Heart left ventricle (tissue), 16 donors: ENCODE measurements around the gene ERBB2. TPM values are rescaled to one million over a fixed set of nuclear protein-coding genes. Genes with fewer than 3 reads are reported as not detected.

Experiments
- ATAC-seq, 4 donors: fragments of 200-7000 bp; cut with Tn5 transposase; one replicate each; pipeline ENCODE4 v1.9.1; 2020 to 2022; ENCODE audit warnings: moderate library complexity in 4 of 4, mild to moderate bottlenecking in 3 of 4, moderate number of reproducible peaks in 1 of 4
- DNase-seq, 5 donors: peaks; one replicate each; pipeline ENCODE4 v3.0.0-alpha.2; 2020
- H3K27ac ChIP-seq, 12 donors: fragments of 200-600 bp; sonication (generic) in 4 of 12; one replicate each; pipeline versions ENCODE4 v1.5.0 to v1.8.0; 2016 to 2022; ENCODE audit warnings: mild to moderate bottlenecking in 2 of 12
- H3K27me3 ChIP-seq, 9 donors: fragments of 200-600 bp; sonication (generic) in 2 of 9; one replicate each; pipeline versions ENCODE4 v1.5.1 to v1.8.0; 2016 to 2022; ENCODE audit warnings: mild to moderate bottlenecking in 3 of 9
- H3K36me3 ChIP-seq, 9 donors: fragments of 200-600 bp; sonication (generic) in 2 of 9; one replicate each; pipeline versions ENCODE4 v1.5.0 to v1.8.0; 2018 to 2022; ENCODE audit warnings: mild to moderate bottlenecking in 2 of 9
- H3K4me1 ChIP-seq, 12 donors: fragments of 200-600 bp; sonication (generic) in 4 of 12; one replicate each; pipeline versions ENCODE4 v1.5.0 to v1.8.0; 2016 to 2022; ENCODE audit warnings: mild to moderate bottlenecking in 3 of 12
- H3K4me3 ChIP-seq, 12 donors: fragments of 200-600 bp; sonication (generic) in 4 of 12; one replicate each; pipeline versions ENCODE4 v1.5.0 to v1.8.0; 2017 to 2022; ENCODE audit warnings: mild to moderate bottlenecking in 9 of 12, moderate library complexity in 4 of 12
- H3K9me3 ChIP-seq, 12 donors: fragments of 200-600 bp; sonication (generic) in 4 of 12; one replicate each; pipeline versions ENCODE4 v1.5.0 to v1.8.0; 2016 to 2022; ENCODE audit warnings: mild to moderate bottlenecking in 1 of 12
- POLR2A ChIP-seq, 2 donors: fragments of 450-650 bp; IDR thresholded peaks; one replicate each; pipeline ENCODE4 v1.6.1; 2017; ENCODE audit warnings: antibody characterized with exemption in 2 of 2, mild to moderate bottlenecking in 2 of 2, moderate library complexity in 2 of 2
- WGBS, 4 donors: extraction: QIAGEN DNeasy Blood & Tissue Kit in 2 of 4; methylation state at CpG; one replicate each; pipeline versions ENCODE4 v1.1.5 to v1.1.7; 2013 to 2018; 5-methylcytosine and 5-hydroxymethylcytosine counted together
- intact Hi-C, 10 donors: fragments of 100-400 bp; cut with DNase I; formaldehyde crosslinking; loops; one replicate each; pipeline versions ENCODE4 v1.11.1 to v1.14.2; 2022
- polyA plus RNA-seq, 2 donors: library from polyadenylated mRNA; stranded (reverse); fragments of 200-250 nt; gene quantifications; one replicate each; pipeline ENCODE4 v1.2.3, GENCODE V29; 2013
- total RNA-seq, 9 donors: library from RNA; depleted of rRNA in 2 of 9; stranded (reverse); fragments of >200 nt in 2 of 9; fragmentation: NEBNext Ultra II Directional in 3 of 9; extraction: Animal tissue kit (Norgen Biotek cat#: 25700) in 3 of 9; gene quantifications; one replicate each; pipeline versions ENCODE4 v1.1.0 to v1.2.4, GENCODE V29; 2016 to 2023
- TF ChIP-seq, protein P1 (sequence below), 12 donors: fragments of 200-600 bp; sonication (generic) in 4 of 12; IDR thresholded peaks; one replicate each; pipeline versions ENCODE4 v1.5.0 to v1.8.0; 2018 to 2022; ENCODE audit warnings: antibody characterized with exemption in 12 of 12, mild to moderate bottlenecking in 5 of 12
- donor health status: ischemic (EF 13 %, LVEDD 7.1; RV severe dilation, severe dysfunction).
- donor health status: healthy with polysubstance abuse.
- donor health status: DM: no; HTN: yes; CAD: no.
- donor health status: DM: no; HTN: no; CAD: no.
- donor health status: ischemic (EF 25% LVEDD 6.9; RV normal size, moderate dysfunction).
- donor health status: ischemic (EF 25% LVEDD 5.7; RV mildly dilated, moderate dysfunction).
- donor health status: healthy.
- donor health status: DM: yes; HTN: yes; CAD: no.
- donor health status: ischemic (EF 35%, LVEDD 5.7; RV mildly dilated, moderate dysfunction).
- donor health status: nonischemic (EF 11% LVEDD 7.7; RV severe dilation, severe dysfunction).
- donor health status: DM: yes; HTN: yes; CAD: no.
- donor health status: PGD.
- donor health status: ischemic (EF 29% LVEDD 5.4; RV normal size, mild dysfunction).
- donor health status: nonischemic (EF 23%, LVEDD 6.1; RV moderate dilation, normal function).

The ERBB2 gene
- total and polyA plus RNA-seq, 11 donors: 29.7 to 95.1 (median 77.4) TPM

GRCh38 chr17:39716879-39717536 is 17.1 kb downstream of the ERBB2 start:
- H3K27me3 ChIP-seq: no peaks in the 10 kb centered on the region
- DNase-seq (peak in 1 of 5 donors; percentile 33), ATAC-seq (peak; percentile 29 to 78 (median 68))
- intact Hi-C loops: no loop called here
- peak overlapping the region in 9 of 12 donors; percentile 24 to 76 (median 51) for H3K27ac ChIP-seq
- peaks cover 0 to 90% (median 62%) of the 10 kb centered on the region in 9 donors for H3K36me3 ChIP-seq
- no peak for TF ChIP-seq POLR2A (IDR thresholded peaks at IDR 0.05)
- TF ChIP-seq, protein P1, sequence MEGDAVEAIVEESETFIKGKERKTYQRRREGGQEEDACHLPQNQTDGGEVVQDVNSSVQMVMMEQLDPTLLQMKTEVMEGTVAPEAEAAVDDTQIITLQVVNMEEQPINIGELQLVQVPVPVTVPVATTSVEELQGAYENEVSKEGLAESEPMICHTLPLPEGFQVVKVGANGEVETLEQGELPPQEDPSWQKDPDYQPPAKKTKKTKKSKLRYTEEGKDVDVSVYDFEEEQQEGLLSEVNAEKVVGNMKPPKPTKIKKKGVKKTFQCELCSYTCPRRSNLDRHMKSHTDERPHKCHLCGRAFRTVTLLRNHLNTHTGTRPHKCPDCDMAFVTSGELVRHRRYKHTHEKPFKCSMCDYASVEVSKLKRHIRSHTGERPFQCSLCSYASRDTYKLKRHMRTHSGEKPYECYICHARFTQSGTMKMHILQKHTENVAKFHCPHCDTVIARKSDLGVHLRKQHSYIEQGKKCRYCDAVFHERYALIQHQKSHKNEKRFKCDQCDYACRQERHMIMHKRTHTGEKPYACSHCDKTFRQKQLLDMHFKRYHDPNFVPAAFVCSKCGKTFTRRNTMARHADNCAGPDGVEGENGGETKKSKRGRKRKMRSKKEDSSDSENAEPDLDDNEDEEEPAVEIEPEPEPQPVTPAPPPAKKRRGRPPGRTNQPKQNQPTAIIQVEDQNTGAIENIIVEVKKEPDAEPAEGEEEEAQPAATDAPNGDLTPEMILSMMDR (IDR thresholded peaks at IDR 0.05): no peak
- 68 to 75% (median 69%) methylated on average over 8 to 11 of the region's 11 CpGs for WGBS, 4 donors
- no peak overlapping the region for H3K4me3 ChIP-seq
- H3K9me3 ChIP-seq: no peaks in the 10 kb centered on the region
- peaks cover 0 to 17% (median 4%) of the 10 kb centered on the region in 12 donors for H3K4me1 ChIP-seq

GRCh38 chr17:39717660-39718059 is 17.8 kb downstream of the ERBB2 start:
- Histone ChIP-seq H3K9me3 (no peaks in the 10 kb centered on the region), H3K27me3 (no peaks in the 10 kb centered on the region), H3K4me3 (no peak overlapping the region), H3K4me1 (peaks cover 0 to 17% (median 4%) of the 10 kb centered on the region in 12 donors), H3K27ac (no peak overlapping the region), H3K36me3 (peaks cover 0 to 89% (median 61%) of the 10 kb centered on the region in 9 donors)
- WGBS, 4 donors: 62 to 69% (median 66%) methylated on average over 6 of the region's 6 CpGs
- TF ChIP-seq POLR2A (IDR thresholded peaks at IDR 0.05): no peak
- TF ChIP-seq, protein P1 (IDR thresholded peaks at IDR 0.05): no peak
- ATAC-seq: no peak
- intact Hi-C loops: no loop called here
- no peak for DNase-seq

DNA sequence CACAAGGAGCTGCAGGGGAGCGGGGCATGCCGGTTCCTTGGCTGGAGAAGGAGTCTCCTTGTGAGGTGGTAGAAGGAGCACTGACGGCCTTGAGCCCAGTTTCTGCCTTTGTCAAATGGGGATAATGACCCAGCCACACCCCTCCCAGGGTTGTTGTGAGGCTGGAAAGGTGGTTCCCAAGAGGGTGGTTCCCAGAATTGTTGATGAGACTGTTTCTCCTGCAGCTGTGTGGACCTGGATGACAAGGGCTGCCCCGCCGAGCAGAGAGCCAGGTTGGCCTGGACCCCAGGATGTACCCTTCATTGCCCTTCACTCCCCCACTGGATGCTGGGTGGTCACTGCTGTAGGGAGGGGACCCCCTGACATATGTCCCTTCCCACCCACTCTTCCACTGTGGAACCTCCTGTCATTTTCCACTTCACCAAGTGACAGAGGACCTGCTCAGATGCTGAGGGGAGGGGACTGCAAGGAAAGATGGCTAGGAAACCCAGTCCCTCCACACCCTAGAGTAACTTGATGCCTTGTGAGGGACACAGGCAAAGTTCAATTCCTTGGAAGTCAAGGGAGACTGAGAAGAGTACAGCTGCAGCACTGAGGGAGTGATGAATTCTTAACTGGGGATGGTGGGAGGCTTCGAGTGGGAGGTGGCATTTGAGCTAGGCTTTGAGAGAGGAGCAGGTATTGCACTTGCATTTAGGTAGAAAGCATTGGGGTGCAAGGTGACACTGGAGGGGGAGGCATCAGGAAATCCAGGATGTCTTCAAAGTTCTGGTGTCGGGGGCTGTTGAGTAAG is 19.9 kb downstream of the ERBB2 start:
- no peak overlapping the region for H3K4me3 ChIP-seq
- no peak for TF ChIP-seq POLR2A (IDR thresholded peaks at IDR 0.05)
- TF ChIP-seq, protein P1 (IDR thresholded peaks at IDR 0.05): no peak
- H3K36me3 ChIP-seq: peaks cover 0 to 90% (median 56%) of the 10 kb centered on the region in 9 donors
- intact Hi-C loops: no loop called here
- 83 to 92% (median 88%) methylated on average over 7 of the region's 7 CpGs for WGBS, 4 donors
- peaks cover 0 to 17% (median 4%) of the 10 kb centered on the region in 12 donors for H3K4me1 ChIP-seq
- H3K9me3 ChIP-seq: no peaks in the 10 kb centered on the region
- peak in 1 of 5 donors; percentile 33 for DNase-seq
- ATAC-seq: no peak
- H3K27ac ChIP-seq: no peak overlapping the region
- H3K27me3 ChIP-seq: no peaks in the 10 kb centered on the region

GRCh38 chr17:39722104-39722503 is 22.2 kb downstream of the ERBB2 start:
- Histone ChIP-seq H3K4me1 (peaks cover 0 to 3% (median 0%) of the 10 kb centered on the region in 12 donors), H3K9me3 (no peaks in the 10 kb centered on the region), H3K27me3 (no peaks in the 10 kb centered on the region), H3K4me3 (no peak overlapping the region), H3K36me3 (peaks cover 0 to 89% (median 63%) of the 10 kb centered on the region in 9 donors), H3K27ac (no peak overlapping the region)
- WGBS, 4 donors: 93 to 98% (median 95%) methylated on average over 6 of the region's 6 CpGs
- no peak for TF ChIP-seq POLR2A (IDR thresholded peaks at IDR 0.05)
- TF ChIP-seq, protein P1 (IDR thresholded peaks at IDR 0.05): no peak
- intact Hi-C loops: no loop called here
- ATAC-seq (no peak), DNase-seq (peak in 1 of 5 donors; percentile 9)
